ENCODE data around the gene FARSB.

The FARSB gene

GRCh38 chr2:222561817-222562645 is 93.9 kb downstream of the FARSB start:
- Histone ChIP-seq H3K36me3 (ENCODE audit: control insufficient read depth, low read length) (peaks cover 10% of the 10 kb centered on the region), H3K79me2 (ENCODE audit: control insufficient read depth, low read length) (no peaks in the 10 kb centered on the region), H3K9me2 (replicated peaks; ENCODE audit: control insufficient read depth, low read length) (no peaks in the 10 kb centered on the region), H3K4me2 (ENCODE audit: low read length) (no peak overlapping the region), H3F3A (ENCODE audit: control insufficient read depth, insufficient read depth) (no peaks in the 10 kb centered on the region), H3K9me3 (ENCODE audit: control insufficient read depth, insufficient read depth, low read length) (no peaks in the 10 kb centered on the region), H3K4me3 (ENCODE audit: low read length) (no peak overlapping the region), H3K27me3 (ENCODE audit: control insufficient read depth, low read length) (no peaks in the 10 kb centered on the region), H3K27ac (ENCODE audit: low read depth, low read length) (no peak overlapping the region), H4K20me1 (ENCODE audit: control insufficient read depth, insufficient read depth, low read depth, low read length) (no peaks in the 10 kb centered on the region), H3K4me1 (ENCODE audit: control insufficient read depth, low read length) (no peaks in the 10 kb centered on the region)
- TF ChIP-seq EZH2phosphoT487 (IDR thresholded peaks at IDR 0.05; ENCODE audit: borderline replicate concordance, low read length): no peak
- TF ChIP-seq, protein P1, sequence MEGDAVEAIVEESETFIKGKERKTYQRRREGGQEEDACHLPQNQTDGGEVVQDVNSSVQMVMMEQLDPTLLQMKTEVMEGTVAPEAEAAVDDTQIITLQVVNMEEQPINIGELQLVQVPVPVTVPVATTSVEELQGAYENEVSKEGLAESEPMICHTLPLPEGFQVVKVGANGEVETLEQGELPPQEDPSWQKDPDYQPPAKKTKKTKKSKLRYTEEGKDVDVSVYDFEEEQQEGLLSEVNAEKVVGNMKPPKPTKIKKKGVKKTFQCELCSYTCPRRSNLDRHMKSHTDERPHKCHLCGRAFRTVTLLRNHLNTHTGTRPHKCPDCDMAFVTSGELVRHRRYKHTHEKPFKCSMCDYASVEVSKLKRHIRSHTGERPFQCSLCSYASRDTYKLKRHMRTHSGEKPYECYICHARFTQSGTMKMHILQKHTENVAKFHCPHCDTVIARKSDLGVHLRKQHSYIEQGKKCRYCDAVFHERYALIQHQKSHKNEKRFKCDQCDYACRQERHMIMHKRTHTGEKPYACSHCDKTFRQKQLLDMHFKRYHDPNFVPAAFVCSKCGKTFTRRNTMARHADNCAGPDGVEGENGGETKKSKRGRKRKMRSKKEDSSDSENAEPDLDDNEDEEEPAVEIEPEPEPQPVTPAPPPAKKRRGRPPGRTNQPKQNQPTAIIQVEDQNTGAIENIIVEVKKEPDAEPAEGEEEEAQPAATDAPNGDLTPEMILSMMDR (IDR thresholded peaks at IDR 0.05; ENCODE audit: low read depth, low read length, poor library complexity, severe bottlenecking): peak; percentile 66

- Histone ChIP-seq H3K9me2 (replicated peaks; ENCODE audit: control insufficient read depth, low read length) (no peaks in the 10 kb centered on the region), H3K27ac (ENCODE audit: low read depth, low read length) (no peak overlapping the region), H3K27me3 (ENCODE audit: control insufficient read depth, low read length) (no peaks in the 10 kb centered on the region), H4K20me1 (ENCODE audit: control insufficient read depth, insufficient read depth, low read depth, low read length) (no peaks in the 10 kb centered on the region), H3K79me2 (ENCODE audit: control insufficient read depth, low read length) (no peaks in the 10 kb centered on the region), H3K4me1 (ENCODE audit: control insufficient read depth, low read length) (no peaks in the 10 kb centered on the region), H3K4me2 (ENCODE audit: low read length) (no peak overlapping the region), H3K9me3 (ENCODE audit: control insufficient read depth, insufficient read depth, low read length) (no peaks in the 10 kb centered on the region), H3K36me3 (ENCODE audit: control insufficient read depth, low read length) (peaks cover 2% of the 10 kb centered on the region), H3K4me3 (ENCODE audit: low read length) (no peak overlapping the region), H3F3A (ENCODE audit: control insufficient read depth, insufficient read depth) (no peaks in the 10 kb centered on the region)
- TF ChIP-seq, protein P1 (IDR thresholded peaks at IDR 0.05; ENCODE audit: low read depth, low read length, poor library complexity, severe bottlenecking): no peak
- TF ChIP-seq EZH2phosphoT487 (IDR thresholded peaks at IDR 0.05; ENCODE audit: borderline replicate concordance, low read length): no peak
Observed at GRCh38 chr2:222561151-222561550, 94.7 kb downstream of the FARSB start.

DNA sequence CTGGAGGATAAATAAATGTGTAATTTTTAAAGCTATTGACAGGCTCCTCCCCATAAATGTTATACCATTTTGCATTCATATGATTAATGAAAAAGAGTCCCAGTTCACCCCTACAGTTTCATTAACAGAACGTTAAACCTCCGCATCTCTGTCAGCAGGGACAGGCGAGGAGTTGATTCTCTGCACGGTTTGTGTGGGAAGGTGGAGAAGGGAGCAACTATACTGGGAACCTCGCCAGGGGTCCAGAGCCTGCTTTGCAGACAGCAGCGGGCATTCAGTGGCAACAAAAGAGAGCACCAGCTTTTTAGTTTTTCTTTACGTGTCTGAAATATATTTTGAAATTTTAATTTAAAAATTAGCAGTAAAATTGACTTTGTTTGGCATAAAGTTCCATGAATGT is 101.4 kb downstream of the FARSB start:
- no peaks in the 10 kb centered on the region for H3F3A ChIP-seq (ENCODE audit: control insufficient read depth, insufficient read depth)
- H3K9me3 ChIP-seq (ENCODE audit: control insufficient read depth, insufficient read depth, low read length): no peaks in the 10 kb centered on the region
- H3K4me2 ChIP-seq (ENCODE audit: low read length): no peak overlapping the region
- no peaks in the 10 kb centered on the region for H3K79me2 ChIP-seq (ENCODE audit: control insufficient read depth, low read length)
- no peaks in the 10 kb centered on the region for H3K9me2 ChIP-seq (replicated peaks; ENCODE audit: control insufficient read depth, low read length)
- H4K20me1 ChIP-seq (ENCODE audit: control insufficient read depth, insufficient read depth, low read depth, low read length): no peaks in the 10 kb centered on the region
- H3K36me3 ChIP-seq (ENCODE audit: control insufficient read depth, low read length): no peaks in the 10 kb centered on the region
- TF ChIP-seq EZH2phosphoT487 (IDR thresholded peaks at IDR 0.05; ENCODE audit: borderline replicate concordance, low read length): no peak
- TF ChIP-seq, protein P1 (IDR thresholded peaks at IDR 0.05; ENCODE audit: low read depth, low read length, poor library complexity, severe bottlenecking): no peak
- no peak overlapping the region for H3K4me3 ChIP-seq (ENCODE audit: low read length)
- H3K4me1 ChIP-seq (ENCODE audit: control insufficient read depth, low read length): no peaks in the 10 kb centered on the region
- H3K27me3 ChIP-seq (ENCODE audit: control insufficient read depth, low read length): peaks cover 2% of the 10 kb centered on the region; the same call in 1 of the 2 replicates
- no peak overlapping the region for H3K27ac ChIP-seq (ENCODE audit: low read depth, low read length)

All from DOHH2 (cell line).